Body of pancreas (tissue), 4 donors: ENCODE data around the gene WHRN. TPM values are rescaled to one million over a fixed set of nuclear protein-coding genes. Genes with fewer than 3 reads are reported as not detected.

ENCODE experiments used
- ATAC-seq: fragments of 150-250 bp; one replicate; pipeline ENCODE4 v1.9.1; 2016
- DNase-seq, 4 donors: peaks; one replicate each; pipeline ENCODE4 v3.0.0-alpha.2; 2019
- H3K27ac ChIP-seq, 4 donors: fragments of 200-600 bp; sonication (generic); 1 replicate in 3 of 4; 2 replicates in 1 of 4; pipeline versions ENCODE4 v1.5.1 to v1.6.1; 2016 to 2019; ENCODE audit warnings: mild to moderate bottlenecking in 1 of 4, mixed read lengths in 1 of 4, moderate library complexity in 1 of 4
- H3K27me3 ChIP-seq, 2 donors: fragments of 200-600 bp; sonication (generic); one replicate each; pipeline ENCODE4 v1.6.0; 2016; ENCODE audit warnings: mild to moderate bottlenecking in 1 of 2
- H3K36me3 ChIP-seq, 2 donors: fragments of 200-600 bp; sonication (generic); replicated peaks in 1 of 2; 2 replicates each; pipeline ENCODE4 v1.5.1; 2016; ENCODE audit warnings: low read depth in 2 of 2; ENCODE audit not compliant: insufficient read depth in 1 of 2
- H3K4me1 ChIP-seq: fragments of 200-600 bp; sonication (generic); one replicate; pipeline ENCODE4 v1.6.0; 2016
- H3K4me3 ChIP-seq, 2 donors: fragments of 200-600 bp; sonication (generic); 1 replicate in 1 of 2; 2 replicates in 1 of 2; pipeline ENCODE4 v1.5.1; 2016 to 2019
- H3K9me3 ChIP-seq, 3 donors: fragments of 200-600 bp; sonication (generic); 1 replicate in 2 of 3; 2 replicates in 1 of 3; pipeline ENCODE4 v1.5.1; 2016
- POLR2A ChIP-seq, 3 donors: fragments of 450-650 bp; IDR thresholded peaks; one replicate each; pipeline ENCODE4 v1.6.1; 2016; ENCODE audit warnings: antibody characterized with exemption in 3 of 3, mild to moderate bottlenecking in 2 of 3
- WGBS, 2 donors: methylation state at CpG; one replicate each; pipeline ENCODE4 v1.1.5; 2017; 5-methylcytosine and 5-hydroxymethylcytosine counted together
- intact Hi-C: fragments of 100-400 bp; cut with DNase I; formaldehyde crosslinking; loops from one replicate; pipeline ENCODE4 v1.15.1; 2023
- total RNA-seq, 2 donors: library from RNA; depleted of rRNA; stranded (reverse); fragments of >200 nt; gene quantifications; one replicate each; pipeline ENCODE4 v1.1.0, GENCODE V29; 2016
- TF ChIP-seq, protein P1 (sequence below), 7 experiments: fragments of 450-650 bp in 4 of 7; fragments of 200-600 bp in 3 of 7; sonication (generic) in 3 of 7; IDR thresholded peaks; one replicate each; pipeline ENCODE4 v1.5.1; 2016 to 2019; ENCODE audit warnings: antibody characterized with exemption in 7 of 7

The WHRN gene
- 10 to 100 TPM; 13.5 to 15.6 TPM for total RNA-seq

DNA sequence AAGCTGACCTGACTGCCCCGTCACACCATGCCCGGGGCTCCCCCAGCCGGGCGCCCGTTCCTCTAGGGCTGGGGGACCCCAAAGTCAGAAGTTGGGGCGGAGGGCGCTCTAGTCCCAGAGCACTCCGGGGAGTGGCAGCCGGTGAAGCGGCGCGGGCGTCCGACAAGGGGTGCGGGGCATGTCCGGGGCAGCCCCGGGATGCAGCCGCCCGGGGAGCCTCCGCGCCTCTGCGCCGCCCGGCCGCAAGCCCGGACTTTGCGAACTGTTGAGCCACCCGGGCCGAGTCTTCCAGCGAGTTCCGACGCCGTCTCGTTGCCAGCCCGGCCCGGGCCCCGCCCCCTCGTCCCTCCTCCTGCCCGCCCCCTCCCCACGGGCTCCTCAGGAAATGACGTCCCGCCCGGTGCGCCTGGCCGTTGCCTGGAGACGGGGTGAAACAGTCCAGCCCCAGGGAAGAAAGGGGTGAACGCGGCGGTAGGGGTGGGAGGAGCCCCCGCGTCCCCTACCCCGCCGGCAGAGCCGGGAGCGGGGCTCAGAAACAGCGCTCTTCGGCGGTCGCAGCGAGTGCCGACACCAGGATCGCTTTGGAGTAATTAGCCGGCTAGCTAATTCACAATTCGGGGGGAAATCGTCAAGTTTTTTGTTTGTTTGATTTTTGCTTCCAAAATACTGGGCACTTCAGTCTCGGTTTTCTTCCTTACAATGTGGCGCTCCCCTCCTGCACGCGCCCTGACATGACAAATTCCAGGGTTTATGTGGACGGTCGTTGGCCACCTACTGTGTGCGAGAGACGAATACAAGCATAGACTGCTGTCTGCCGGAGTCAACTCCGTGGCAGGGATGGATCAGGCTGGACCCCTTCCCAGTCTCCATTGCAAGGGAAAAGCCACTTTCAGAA is at the start of gene WHRN:
Gene WHRN (minus strand): TSS at position 287 of the 895 bp plus-strand sequence. CDS start 672 bp downstream, outside the sequence.
- Histone ChIP-seq H3K27me3 (no peaks in the 10 kb centered on the region), H3K4me1 (peaks cover 40% of the 10 kb centered on the region), H3K4me3 (peak within 1 kb of the TSS; percentile 40 to 68), H3K27ac (peak within 1 kb of the TSS; percentile 52 to 74 (median 62)), H3K36me3 (no peaks in the 10 kb centered on the region), H3K9me3 (no peaks in the 10 kb centered on the region)
- ATAC-seq (peak; percentile 93), DNase-seq (peak; percentile 95 to 97 (median 96))
- intact Hi-C loops: no loop called here
- WGBS, 2 donors: 0 to 1% methylated on average over 32 to 55 of the region's 75 CpGs
- peak; percentile 81 to 88 (median 83) for TF ChIP-seq POLR2A (IDR thresholded peaks at IDR 0.05)
- TF ChIP-seq, protein P1, sequence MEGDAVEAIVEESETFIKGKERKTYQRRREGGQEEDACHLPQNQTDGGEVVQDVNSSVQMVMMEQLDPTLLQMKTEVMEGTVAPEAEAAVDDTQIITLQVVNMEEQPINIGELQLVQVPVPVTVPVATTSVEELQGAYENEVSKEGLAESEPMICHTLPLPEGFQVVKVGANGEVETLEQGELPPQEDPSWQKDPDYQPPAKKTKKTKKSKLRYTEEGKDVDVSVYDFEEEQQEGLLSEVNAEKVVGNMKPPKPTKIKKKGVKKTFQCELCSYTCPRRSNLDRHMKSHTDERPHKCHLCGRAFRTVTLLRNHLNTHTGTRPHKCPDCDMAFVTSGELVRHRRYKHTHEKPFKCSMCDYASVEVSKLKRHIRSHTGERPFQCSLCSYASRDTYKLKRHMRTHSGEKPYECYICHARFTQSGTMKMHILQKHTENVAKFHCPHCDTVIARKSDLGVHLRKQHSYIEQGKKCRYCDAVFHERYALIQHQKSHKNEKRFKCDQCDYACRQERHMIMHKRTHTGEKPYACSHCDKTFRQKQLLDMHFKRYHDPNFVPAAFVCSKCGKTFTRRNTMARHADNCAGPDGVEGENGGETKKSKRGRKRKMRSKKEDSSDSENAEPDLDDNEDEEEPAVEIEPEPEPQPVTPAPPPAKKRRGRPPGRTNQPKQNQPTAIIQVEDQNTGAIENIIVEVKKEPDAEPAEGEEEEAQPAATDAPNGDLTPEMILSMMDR (IDR thresholded peaks at IDR 0.05): no peak

DNA sequence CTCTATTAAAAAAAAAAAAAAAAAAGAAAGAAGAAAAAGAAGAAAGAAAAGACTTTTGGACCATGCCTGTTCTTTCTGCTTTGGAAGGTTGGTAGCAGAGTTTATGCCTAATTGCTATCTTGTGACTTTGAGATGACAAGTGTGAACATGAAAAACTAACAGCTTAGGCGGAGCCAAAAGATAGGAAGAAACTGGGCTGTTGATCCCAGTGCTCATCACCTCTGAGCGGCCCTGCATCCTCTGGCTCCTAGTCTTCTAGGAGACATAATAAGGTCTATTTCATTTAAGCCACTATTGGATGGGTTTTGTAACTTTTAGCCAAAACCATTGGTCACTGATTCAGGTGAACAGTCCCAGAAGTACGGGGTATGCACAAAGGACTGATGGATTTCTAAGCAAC is 47.9 kb upstream of the WHRN start:
- H3K4me3 ChIP-seq: no peak overlapping the region
- TF ChIP-seq, protein P1 (IDR thresholded peaks at IDR 0.05): no peak
- no peak for TF ChIP-seq POLR2A (IDR thresholded peaks at IDR 0.05)
- 85 to 94% methylated on average over 3 of the region's 3 CpGs for WGBS, 2 donors
- no peaks in the 10 kb centered on the region for H3K36me3 ChIP-seq
- DNase-seq: no peak
- peaks cover 0 to 2% (median 0%) of the 10 kb centered on the region in 3 donors for H3K9me3 ChIP-seq
- intact Hi-C loops: no loop called here
- peaks cover 7% of the 10 kb centered on the region for H3K4me1 ChIP-seq
- H3K27me3 ChIP-seq: no peaks in the 10 kb centered on the region
- ATAC-seq: no peak
- no peak overlapping the region for H3K27ac ChIP-seq

DNA sequence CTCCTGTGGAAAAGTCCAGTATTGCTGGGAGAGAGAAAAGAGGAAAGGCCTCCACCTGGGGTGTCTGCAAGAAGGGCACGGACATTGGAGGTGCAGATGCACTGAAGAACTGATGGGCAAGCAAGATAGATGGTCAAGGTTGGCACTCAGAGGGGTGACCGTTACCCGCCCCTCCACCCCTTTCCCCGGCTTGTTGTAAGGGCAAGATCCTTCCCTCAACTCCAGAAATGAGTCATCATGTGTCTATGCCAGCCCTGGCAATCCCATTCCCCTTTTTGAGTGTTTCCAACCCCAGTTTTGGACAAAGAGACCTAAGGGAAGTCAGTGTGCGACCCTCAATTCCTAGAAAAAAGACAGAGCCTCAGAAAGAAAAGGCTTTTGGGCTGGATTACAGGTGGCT is 47.4 kb upstream of the WHRN start:
- ATAC-seq (no peak), DNase-seq (no peak)
- Histone ChIP-seq H3K27ac (peak overlapping the region in 1 of 4 donors; percentile 2), H3K27me3 (no peaks in the 10 kb centered on the region), H3K4me1 (peaks cover 7% of the 10 kb centered on the region), H3K36me3 (no peaks in the 10 kb centered on the region), H3K4me3 (no peak overlapping the region), H3K9me3 (peaks cover 0 to 5% (median 0%) of the 10 kb centered on the region in 3 donors)
- 78 to 92% methylated on average over 5 of the region's 5 CpGs for WGBS, 2 donors
- TF ChIP-seq, protein P1 (IDR thresholded peaks at IDR 0.05): no peak
- no peak for TF ChIP-seq POLR2A (IDR thresholded peaks at IDR 0.05)
- intact Hi-C loops: no loop called here

DNA sequence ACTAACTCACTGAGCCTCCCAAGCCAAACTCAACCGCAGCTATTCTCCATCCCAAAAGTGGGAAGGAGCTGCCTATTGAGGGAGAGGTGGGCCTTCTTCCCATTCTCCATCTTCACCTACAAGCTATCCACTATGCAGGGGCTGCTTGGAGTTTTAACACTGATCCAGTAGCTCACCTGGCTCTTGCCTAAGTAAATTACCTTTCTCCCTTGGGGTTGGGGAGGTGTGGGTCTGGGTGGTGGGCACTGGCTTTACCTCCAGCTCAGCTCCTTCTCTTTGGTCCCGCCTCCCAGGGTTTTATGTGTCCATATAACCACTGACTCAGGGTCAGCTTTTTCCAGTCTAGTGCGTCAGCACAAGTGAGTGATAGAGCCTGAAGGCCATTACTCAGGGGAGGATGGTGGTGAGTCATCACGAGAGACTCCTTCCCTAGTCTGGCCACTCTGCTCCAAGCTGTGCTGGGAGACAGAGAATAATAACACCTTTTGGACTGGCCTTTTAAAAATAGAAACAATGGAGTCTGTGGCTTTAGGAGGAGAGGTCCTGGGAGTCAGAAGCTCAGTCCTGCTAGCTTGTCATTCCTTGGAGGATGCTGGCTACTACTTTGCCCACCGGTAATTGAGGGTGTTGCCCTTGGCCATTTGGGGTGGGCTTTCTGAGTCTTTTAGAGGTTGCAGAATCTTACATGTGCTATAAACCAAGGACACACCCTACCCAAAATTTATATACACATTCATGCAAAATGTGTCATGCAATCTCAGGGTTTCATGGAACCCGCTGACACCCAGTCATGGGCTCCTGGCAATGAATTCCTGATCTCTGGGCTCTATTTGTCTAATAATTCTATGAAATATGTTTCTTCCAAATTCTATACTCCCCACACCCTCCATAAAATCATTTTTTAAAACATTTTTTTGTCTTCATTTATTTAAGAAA is 46.7 kb upstream of the WHRN start:
- Histone ChIP-seq H3K4me3 (no peak overlapping the region), H3K27ac (peak overlapping the region in 1 of 4 donors; percentile 45), H3K36me3 (no peaks in the 10 kb centered on the region), H3K27me3 (no peaks in the 10 kb centered on the region), H3K9me3 (peaks cover 0 to 5% (median 0%) of the 10 kb centered on the region in 3 donors), H3K4me1 (peaks cover 7% of the 10 kb centered on the region)
- DNase-seq: peak; percentile 16 to 85 (median 66)
- TF ChIP-seq, protein P1 (IDR thresholded peaks at IDR 0.05): no peak
- no peak for TF ChIP-seq POLR2A (IDR thresholded peaks at IDR 0.05)
- peak; percentile 92 for ATAC-seq
- 72 to 74% methylated on average over 5 to 6 of the region's 6 CpGs for WGBS, 2 donors
- intact Hi-C loops: no loop called here
